HG02610 (cell line): ENCODE measurements around the gene HEMGN.

Experiments
- ATAC-seq: cut with Tn5 transposase; IDR thresholded peaks from one replicate; pipeline ENCODE4 v1.9.1; 2021; ENCODE audit warnings: mild to moderate bottlenecking, moderate library complexity; ENCODE audit not compliant: unreplicated experiment

HEMGN gene

GRCh38 chr9:97900738-97901565 lies 37.0 kb downstream of the HEMGN start:
- no peak for ATAC-seq

GRCh38 chr9:97900103-97900737 lies 37.8 kb downstream of the HEMGN start:
- no peak for ATAC-seq

DNA sequence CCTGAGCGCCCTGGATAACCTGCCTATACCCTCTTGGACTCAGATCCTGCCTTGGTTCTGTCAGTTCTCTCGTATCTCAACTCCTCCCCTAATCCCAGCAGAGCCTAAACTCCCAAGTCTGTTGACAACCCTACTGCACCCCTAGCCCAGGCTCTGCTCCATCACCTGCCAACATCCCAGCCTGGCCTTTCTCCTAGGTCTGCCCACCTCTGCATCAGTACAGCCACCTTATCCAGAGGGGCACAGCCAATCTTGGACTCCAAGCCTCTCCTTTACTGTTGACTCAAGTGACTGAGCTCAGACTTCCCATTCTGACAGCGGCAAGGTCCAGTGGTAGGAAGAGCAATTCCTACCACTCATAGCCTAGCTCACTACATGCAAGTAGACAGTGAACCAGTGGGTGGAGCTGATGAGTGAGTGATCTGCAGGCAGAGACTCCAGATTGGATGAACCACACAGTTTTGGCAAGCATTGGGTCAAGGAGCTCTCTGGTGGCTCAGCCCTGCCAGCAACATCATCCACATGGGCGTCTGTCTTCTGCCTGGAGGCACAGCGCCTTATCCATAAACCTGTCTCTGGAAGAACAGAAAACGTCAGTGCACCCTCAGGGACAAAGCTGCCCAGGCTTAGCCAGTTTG lies 42.2 kb downstream of the HEMGN start:
- no peak for ATAC-seq

DNA sequence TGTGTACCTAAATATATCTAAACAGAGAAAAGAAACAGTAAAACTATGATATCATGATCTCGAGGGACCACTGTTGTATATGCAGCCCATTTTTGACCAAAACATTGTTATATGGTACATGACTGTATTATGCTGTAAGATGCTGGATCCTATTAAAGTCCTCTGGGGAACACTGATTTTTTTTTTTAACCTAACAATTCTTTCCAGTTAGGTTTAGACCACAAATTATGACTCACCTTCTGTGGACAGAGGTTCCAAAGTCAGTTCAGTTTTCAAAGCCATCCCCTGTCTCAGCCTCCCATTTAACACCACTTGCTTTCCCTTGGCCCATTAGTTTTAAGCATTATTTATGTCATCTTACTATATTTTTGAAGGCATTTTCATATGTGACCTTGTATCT lies 42.8 kb downstream of the HEMGN start:
- ATAC-seq: no peak

DNA sequence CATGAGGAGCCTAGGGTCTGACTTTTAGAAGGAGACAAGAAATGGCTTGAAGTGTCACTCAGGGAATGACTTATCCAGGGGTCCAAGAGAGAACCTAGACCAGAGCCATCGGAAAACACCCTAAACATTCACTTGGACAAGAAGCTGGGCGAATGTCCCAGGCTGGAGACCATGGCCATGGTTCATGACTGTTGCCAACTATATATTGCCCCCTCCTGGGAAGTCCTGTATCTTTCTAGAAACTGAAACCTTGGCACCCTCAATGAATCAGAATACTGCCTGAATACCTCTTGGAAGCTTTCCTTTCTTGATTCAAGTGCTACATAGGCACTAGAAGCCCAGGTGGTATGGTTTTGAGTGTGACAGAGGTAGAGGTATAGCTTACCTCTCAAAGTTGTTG lies 45.6 kb downstream of the HEMGN start:
- ATAC-seq: no peak

DNA sequence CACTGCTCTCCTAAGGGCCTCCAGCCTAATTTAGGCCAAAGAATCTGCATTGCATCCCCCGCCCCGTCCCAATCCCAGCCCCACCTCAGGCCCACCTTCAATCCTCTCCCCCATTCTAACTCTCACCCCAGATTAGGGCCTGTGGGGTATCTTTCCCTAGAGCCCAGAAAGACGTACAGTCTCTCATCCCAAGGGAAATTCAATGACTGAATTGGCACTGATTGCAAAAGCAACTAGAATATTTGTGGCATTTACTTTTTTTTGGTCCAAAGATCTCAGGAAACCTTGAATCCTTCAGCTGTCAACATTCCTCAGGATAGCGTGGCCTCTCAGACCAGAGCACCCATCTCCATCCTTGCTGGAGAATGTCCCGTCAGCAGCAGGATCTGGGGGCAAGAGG lies 46.2 kb downstream of the HEMGN start:
- ATAC-seq: no peak

DNA sequence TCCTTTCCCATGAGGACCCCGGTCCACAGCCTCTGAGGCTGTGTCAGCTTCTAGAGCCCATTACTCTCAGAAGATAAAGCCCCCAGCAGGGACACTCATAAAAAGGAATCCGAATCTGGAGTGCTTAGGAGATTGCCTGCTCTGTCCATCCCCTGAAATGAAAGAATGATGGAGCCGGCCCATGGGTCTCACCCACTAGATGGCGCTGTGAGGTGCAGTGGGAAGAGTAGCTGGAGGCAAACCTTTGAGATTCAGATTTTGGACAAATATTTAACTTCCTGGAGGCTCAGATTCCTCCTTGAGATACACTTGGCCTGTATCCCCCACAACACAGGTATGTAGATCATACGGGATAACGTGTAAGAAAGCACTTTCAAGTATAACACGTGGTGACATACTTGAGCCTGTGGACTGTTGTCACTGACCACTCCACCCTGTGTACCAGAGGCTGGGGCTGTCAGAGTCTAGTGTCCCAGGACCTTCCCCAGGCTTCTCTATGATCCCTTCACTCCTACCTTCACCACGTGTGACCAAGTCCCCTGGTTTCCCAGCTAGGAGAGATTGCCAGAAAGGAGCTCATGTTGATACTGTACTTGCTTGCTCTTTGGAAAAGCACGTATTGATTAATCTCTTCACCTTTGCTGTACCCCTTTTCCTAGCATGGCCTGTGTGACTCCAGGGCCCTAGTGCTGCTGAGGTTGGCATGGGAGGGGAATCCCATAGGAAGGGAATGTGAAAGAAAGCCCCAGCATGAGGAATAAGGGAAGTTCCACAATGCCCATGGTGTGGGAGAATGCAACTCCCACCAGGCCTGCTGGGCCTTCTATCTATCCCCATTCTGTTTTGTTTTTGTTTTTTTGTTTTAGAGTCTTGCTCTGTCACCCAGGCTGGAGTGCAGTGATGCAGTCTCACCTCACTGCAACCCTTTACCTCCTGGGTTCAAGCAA lies 47.8 kb downstream of the HEMGN start:
- no peak for ATAC-seq

DNA sequence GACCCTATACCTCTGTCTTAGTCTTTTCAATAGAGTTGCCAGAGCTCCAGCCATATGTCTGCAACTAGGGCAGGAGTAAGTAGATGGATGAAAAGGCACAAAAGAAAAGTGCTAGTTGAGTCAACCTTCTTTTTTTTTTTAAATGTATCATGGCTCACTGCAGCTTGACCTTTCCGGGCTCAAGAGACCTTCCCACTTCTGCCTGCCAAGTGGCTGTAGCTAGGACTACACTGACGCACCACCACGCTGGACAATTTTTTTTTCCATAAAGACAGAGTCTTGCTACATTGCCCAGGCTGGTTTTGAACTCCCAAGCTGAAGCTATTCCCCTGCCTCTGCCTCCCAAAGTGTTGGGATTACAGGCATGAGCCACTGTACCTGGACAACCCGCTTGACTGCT lies 57.6 kb downstream of the HEMGN start:
- ATAC-seq: no peak
